OCI-M2 (cell line): ENCODE data around the gene PCGF3.
"Not testable (repeated sequence)": the region's sequence is repeated elsewhere in the genome, so short reads cannot be mapped to it uniquely, and the experiment has no call there.

Experiments used
- DNase-seq: peaks from one replicate; lab custom pipeline; 2025; ENCODE audit not compliant: unreplicated experiment; lab: John Stamatoyannopoulos, UW

The PCGF3 gene

DNA sequence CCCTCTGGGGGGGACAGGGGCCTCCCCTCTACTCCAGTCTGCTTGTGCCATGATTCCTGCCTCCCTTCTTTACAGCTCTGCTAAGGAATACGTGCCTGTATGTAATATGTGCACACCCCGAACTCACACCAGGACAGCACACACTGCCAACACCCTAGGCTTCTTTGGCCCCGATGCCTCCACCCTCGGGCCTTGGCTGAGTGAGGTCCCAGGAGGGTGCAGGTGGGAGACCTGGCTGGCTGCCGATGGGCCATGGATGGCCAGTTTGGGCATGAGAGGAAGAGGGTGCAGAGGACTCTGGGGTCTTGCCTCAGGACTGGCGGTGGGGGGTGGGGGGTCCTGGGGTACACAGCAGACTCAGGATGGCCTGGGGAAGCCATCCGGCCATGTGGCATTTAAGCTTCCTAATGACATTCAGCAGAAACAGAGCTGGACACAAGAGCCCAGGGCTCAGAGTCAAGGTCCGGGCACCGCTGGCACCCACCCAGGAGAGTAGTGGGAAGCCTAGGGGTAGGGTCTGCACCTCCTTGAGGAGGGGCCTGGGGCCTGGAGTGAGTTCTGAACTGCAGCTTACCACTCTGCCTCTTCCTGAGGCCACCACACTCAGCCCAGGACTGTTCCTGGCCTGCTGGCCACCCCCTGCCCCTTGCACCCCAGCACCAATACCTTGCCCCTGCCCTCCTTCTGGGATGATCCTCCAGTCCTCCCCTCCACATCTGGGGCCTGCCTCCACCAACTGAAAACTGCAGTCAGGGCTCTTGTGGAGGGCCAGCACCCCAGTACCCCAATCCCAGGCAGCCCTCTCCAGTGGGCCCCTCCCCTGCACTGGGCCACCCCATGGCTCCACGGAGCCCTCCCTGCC, 2.1 kb upstream of the PCGF3 start:
- DNase-seq, result no peak

DNA sequence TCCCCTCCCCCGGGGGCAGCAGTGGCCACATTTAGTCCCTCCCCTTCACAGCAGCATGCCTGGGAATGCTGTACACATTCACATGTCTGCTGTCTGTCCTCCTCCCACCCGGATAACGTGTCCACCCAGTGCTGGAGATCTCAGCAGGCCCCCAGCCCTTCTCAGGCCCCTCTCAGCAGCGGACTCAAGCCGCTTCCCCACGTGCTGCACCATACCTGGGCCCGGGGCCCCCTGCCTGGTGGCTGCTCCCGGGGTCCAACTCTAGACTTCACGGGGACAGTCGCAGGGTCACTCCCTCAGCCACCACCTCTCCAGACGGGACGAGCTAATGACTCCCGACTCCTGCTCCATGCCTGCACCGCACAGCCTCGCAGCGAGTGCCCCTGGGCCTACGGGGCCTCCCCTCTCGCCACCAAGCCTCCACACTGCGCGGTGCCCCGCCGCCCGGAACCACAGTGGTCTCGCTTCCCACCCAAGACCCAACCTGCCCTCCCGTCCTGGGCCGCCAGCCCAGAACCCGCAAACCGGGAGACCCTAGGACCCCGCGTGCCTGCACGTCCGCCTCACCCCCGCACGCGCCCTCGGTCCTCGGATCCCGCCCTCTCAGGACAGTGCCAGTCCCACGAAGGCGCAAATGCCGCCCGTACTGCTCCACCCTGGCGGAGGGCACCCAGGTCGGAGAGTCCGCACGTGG, 1.3 kb upstream of the PCGF3 start:
- DNase-seq, result no peak

DNA sequence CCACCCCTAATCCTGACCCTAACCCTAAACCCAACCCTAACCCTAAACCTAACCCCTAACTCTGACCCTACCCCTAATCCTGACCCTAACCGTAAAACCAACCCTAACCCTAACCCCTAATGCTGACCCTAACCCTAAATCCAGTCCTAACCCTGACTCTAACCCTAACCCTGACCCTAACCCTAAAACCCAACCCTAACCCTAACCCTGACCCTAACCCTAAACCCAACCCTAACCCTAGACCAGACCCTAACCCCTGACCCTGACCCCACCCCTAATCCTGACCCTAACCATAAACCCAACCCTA, 708 bp upstream of the PCGF3 start:
- DNase-seq, result no peak

DNA sequence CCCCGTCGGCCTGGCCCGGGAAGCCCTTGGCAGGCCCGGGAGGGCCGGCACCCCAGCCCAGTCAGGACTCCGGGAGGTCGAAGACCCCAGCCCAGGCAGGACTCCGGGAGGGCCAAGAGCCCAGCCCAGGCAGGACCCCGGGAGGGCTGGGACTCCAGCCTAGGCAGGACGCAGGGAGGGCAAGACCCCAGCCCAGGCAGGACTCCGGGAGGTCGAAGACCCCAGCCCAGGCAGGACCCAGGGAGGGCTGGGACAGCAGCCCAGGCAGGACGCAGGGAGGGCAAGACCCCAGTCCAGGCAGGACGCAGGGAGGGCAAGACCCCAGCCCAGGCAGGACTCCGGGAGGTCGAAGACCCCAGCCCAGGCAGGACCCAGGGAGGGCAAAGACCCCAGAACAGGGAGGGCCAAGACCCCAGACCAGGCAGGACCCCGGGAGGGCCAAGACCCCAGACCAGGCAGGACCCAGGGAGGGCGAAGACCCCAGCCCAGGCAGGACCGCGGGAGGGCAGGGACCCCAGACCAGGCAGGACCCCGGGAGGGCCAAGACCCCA, 526 bp downstream of the PCGF3 start:
- DNase-seq, result not testable (repeated sequence)

DNA sequence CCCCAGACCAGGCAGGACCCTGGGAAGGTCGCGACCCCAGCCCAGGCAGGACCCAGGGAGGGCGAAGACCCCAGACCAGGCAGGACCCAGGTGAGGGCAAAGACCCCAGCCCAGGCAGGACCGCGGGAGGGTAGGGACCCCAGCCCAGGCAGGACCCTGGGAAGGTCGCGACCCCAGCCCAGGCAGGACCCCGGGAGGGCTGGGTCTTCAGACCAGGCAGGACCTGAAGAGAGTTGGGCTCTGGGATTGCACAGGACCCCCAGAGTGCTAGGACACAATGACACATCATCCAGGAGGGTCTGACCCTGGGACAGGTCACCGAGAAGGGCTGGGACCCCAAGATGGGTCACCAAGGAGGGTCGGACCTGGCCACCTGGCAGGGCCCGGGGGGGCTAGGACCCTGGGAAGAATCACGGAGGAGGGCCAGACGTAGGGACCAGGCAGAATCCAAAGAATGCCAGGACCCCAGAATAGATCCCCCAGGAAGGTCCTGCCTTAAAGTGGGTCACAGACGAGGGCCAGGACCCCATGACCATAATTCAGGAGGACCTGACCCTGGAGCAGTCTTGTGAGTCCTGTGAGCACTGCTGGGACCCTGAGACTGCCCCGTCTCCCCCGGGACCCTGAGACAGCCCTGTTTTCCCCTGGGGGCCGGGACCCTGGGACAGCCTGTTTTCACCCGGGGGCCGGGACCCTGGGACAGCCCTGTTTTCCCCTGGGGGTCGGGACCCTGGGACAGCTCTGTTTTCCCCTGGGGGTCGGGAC, 1.4 kb downstream of the PCGF3 start:
- no peak for DNase-seq

DNA sequence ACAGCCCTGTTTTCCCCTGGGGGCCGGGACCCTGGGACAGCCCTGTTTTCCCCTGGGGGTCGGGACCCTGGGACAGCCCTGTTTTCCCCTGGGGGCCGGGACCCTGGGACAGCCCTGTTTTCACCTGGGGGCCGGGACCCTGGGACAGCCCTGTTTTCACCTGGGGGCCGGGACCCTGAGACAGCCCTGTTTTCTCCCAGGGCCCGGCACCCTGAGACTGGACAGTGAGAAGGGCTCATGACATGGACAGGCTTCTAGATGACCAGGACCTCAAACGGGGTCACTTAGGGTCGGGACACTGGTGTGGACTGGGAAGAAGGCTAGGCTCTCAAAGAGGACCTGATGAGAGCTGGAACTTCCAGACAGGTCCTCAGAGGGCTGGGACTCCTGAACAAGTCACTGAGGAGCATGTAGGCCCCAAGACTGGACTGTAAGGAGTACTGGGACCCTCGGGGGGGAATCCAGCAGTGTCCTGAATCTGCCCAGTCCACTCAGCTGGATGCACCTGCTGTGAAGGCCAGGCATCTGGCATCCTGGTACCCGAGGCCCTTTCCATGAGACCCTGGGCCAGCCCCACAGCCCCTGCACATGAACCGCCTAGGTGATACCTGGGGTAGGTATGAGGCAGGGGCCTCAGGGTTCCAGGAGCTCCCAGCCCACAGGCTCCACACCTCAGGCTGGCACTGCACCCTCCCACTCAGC, 2.4 kb downstream of the PCGF3 start:
- no peak for DNase-seq

DNA sequence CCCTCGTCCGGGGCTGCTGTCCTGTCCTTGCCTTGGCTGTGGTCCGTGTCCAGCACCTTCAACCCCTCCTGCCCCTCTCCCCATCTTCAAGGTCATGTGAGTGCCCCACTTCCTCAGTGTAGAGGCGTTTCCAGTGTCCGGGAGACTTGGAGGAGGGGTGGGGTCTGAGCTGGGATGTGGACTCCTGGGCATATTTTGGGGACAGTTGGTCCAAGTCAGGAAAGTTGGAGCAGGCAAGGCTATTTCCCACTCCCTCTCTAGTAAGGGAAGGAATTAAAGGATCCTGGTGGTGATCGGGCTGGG, 3.0 kb downstream of the PCGF3 start:
- DNase-seq, result no peak

DNA sequence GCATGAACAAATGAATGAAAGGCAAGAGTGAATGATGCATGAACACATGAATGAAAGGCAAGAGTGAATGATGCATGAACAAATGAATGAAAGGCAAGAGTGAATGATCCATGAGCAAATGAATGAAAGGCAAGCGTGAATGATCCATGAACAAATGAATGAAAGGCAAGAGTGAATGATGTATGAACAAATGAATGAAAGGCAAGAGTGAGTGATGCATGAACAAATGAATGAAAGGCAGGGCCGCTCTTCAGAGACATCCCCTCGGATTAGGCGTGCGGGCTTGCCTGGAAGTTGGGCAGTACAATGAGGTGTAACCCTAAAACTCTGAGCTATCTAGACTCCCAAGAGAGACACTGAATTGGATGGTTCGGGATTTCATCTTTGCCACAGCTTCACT, 3.7 kb downstream of the PCGF3 start:
- no peak for DNase-seq

DNA sequence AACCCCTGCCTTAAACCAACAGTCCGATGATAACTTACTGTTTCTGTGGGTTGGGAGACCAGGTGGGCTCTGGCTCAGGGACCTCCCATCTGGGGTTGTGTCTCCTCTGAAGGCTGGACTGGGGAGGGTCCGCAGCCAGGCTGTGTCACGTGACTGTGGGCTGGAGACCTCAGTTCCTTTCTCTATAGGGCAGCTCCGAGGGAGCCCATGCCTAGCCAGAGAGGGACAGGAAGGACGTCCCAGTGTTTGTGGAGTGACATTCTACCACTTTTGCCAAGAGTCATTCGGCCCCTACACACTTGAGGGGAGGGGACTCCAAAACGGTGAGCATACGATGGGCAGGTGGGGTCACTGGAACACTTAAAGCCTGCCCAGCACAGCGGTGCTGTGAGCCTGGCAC, 4.5 kb downstream of the PCGF3 start:
- DNase-seq, result no peak

DNA sequence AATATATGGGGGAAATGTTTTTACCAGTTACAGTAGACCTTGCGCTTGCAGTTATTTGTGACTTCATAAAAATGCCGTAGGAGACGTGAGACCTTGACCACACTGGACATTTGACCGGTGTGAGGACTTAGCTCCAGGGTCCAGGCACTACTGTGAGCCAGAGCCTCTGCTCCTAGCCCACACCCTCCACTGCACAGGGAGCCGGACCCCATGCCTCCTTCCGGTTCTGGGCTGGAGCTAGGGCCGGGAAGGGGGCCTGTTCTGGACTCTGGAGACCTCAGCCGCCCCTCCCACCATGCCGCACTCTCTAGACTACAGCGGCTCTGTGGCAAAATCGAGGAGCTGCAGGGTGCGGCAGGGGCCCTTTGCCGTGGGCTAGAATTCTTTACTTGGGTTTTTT, 5.3 kb downstream of the PCGF3 start:
- DNase-seq, result no peak

DNA sequence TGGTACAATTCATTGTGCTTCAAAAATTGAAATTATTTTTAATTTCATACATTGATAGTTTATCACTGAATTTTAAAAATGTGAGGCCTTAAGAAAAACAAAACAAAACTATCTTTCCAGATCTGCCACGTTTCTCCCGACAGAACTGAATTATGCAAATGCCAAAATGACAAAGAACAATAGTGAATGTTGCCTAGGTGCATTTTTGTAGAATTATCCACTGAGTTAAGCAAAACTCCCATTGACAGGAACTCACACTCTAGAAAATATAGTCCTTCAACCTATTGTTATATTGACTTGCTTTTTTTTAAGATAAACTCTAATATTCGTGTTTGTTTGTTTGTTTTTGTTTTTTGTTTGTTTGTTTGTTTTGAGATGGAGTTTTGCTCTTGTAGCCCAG, 6.5 kb downstream of the PCGF3 start:
- no peak for DNase-seq

DNA sequence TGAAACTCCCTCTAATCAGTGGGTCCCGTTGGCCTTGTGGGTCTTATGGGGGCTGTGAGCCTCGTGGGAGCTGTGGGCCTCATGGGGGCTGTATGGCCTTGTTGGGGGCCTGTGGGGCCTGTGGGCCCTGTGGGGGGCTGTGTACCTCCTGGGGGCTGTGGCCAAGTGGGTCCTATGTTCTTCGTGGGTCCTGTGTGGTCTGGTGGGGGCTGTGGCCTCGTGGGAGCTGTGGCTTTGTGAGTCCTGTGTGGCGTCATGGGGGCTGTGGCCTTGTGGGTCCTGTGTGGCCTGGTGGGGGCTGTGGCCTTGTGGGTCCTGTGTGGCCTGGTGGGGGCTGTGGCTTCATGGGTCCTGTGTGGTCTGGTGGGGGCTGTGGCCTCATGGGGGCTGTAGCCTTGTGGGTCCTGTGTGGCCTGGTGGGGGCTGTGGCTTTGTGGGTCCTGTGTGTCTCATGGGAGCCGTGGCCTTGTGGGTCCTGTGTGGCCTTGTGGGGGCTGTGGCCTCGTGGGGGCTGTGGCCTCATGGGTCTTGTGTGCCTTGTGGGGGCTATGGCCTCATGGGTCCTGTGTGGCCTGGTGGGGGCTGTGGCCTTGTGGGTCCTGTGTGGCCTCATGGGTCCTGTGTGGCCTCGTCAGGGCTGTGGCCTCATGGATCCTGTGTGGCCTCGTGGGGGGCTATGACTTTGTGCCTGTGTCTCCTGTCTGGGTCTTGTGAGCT, 7.4 kb downstream of the PCGF3 start:
- no peak for DNase-seq

DNA sequence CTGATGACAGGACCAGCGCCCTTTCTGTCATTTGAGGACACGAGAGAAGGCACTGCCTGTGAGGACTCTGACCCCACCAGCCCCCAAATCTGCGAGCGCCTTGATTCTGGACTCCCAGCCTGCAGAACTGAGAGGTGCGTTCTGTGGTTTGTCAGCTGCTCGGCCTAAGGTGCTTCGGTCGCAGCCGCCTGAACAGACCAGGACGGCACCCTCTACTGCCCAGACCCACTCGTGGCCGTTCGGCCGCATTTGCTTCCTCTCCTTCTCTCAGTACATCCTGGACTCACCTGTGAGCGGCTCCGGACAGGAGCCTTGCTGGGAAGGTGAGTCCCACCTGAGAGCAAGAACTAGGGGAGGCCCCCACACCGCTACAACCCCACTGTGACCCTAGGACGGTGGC, 8.5 kb downstream of the PCGF3 start:
- no peak for DNase-seq

DNA sequence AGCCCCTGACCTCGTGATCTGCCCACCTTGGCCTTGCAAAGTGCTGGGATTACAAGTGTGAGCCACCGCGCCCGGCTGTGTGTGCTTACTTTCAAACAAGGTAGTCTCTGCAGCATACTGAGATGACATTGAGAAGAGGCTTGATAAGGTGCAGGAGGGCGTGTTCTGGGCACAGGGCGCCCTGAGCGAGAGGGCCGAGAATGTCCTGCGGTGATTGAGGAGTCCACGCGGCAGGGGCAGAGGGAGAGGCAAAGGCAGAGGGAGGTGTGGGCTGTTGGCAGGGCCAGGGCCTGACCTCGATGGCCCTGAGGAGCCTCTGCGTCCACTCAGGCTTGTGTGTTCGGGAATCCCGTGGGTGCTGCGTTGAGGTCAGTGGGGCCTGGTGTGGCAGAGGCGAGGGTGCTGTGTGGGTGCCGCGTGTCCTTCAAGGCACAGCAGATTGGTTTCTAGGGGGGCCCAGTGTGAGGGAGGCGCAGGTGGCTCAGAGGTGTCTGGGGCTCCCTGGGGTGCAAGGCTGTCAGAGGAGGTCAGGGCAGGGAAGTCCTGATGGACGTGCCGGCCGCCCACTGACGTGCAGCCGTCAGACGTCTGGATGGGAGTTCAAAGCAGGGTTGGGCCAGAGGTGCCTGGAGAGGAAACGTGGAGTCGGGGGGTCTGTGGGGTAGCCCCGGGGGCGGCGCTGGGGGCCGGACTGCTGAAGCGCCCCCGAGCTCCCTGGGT, 12.1 kb downstream of the PCGF3 start:
- DNase-seq, result no peak

DNA sequence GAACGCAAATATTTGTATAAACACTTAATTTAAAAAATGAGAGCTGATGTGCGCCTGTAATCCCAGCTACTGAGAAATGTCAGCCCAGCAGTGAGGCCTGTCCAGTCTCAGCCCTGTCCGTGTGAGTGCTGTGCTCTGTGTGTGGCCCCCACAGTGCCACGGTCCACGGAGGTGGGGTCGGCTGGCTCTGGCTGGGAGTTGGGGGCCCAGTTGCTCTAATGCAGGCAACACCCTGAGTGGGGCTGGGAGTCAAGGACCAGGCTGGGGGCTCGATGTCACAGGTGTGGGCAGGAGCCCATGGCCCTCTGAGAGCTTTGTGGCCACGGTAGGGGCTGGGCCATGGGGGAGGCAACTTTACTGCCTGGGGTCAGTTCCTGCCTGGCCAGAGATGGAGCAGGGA, 12.8 kb downstream of the PCGF3 start:
- DNase-seq, result no peak

DNA sequence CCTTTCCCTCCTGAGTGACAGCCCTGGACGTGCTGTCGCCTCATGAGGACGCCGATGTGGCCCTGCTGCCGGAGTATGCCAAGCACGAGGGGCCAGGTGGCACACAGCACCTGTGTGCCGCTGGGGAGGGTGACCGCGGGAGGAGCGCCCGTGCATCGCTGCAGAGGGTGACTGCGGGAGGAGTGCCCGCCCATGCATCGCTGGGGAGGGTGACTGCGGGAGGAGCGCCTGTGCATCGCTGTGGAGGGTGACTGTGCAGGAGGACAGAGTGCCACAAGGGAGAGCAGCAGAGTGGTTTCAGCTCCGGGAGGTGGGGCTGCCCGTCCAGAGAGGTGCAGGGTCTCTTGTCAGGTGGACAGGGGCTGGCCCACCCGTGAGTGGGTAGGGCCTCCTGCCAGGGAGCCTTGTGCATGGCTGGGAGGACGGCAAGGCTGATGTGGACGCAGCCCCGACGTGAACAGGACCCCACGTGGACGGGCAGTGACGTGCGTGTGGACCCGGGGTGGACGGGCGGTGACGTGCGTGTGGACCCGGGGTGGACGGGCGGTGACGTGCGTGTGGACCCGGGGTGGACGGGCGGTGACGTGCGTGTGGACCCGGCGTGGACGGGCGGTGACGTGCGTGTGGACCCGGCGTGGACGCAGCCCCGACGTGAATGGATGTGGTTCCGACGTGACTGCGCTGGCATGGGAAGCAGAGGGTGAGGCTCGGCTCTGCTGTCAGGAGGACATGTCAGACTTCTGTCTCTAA, 14.7 kb downstream of the PCGF3 start:
- DNase-seq, result no peak

DNA sequence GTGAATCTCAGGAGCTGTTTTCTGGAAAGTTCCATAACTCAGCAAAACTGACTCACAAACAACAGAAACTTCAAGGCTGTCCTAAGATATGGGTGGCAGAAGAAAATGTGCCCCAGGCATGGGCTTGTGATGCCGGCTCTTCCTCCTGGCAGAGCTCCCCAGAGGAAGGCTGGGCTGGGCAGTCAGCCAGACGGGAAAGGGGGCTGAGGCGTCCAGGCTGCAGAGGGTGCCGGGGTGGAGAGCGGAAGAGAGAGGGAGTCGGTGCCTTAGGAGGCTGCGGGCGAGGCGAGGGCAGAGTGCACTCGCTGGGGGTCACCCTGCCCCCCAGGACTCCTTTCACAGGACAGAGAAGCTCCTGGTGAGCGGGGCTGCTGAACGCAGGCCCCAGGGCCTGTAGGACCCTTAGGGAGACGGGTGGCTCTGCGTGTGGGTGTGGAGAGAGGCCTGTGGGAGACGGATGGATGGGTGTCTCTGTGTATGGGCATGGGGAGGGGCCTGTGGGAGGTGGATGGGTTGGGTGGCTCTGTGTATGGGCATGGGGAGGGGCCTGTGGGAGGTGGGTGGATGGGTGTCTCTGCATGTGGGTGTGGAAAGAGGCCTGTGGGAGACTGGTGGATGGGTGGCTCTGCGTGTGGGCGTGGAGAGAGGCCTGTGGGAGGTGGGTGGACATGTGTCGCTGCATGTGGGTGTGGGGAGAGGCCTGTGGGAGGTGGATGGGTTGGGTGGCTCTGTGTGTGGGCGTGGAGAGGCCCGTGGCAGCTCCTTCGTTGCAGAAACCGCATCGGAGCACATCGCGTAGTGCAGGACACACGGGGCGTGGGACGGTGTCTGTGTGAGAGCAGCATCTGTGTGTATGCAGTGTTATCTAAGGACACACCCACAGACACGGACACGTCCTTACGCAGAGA, 15.9 kb downstream of the PCGF3 start:
- DNase-seq, result no peak

DNA sequence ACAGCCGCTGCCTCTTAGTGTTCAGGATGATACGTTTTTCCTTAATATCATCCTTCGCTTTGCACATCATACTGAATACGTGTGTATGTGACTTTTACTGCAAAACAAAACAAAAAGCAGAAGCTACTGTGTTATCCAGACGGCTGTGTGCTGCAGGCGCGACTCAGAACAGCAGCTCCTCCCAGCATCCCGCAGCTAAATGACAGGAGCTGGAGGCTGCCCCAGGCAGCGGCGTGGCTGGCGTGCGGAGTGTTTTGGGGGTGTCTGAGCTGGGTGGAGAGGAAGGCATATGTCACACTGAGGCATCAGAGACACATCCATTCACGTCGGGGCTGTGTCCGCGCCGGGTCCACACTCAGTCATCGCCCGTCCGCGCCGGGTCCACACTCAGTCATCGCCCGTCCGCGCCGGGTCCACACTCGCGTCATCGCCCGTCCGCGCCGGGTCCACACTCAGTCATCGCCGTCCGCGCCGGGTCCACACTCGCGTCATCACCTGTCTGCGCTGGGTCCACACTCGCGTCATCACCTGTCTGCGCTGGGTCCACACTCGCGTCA, 16.6 kb downstream of the PCGF3 start:
- DNase-seq, result no peak
